ENCODE measurements around the gene PDE11A. TPM values are rescaled to one million over a fixed set of nuclear protein-coding genes. Genes with fewer than 3 reads are reported as not detected.

The PDE11A gene
- total RNA-seq, 2 experiments from 2014 or later, result not detected

- intact Hi-C loops (cut with DNase I, micrococcal nuclease), result no loop called here
- no peak for ATAC-seq (ENCODE audit: poor library complexity)
- H3K27ac Mint-ChIP-seq, result no peak overlapping the region
- no peaks in the 10 kb centered on the region for H3K4me1 Mint-ChIP-seq (ENCODE audit: low read depth)
- no peak overlapping the region for H3K27ac ChIP-seq (ENCODE audit: low read depth in 1 of 2, low read length in 2 of 2)
- POLR2A ChIA-PET, result no interaction called here
- H3K27me3 ChIP-seq (ENCODE audit: control insufficient read depth in 1 of 2, insufficient read depth in 2 of 2, low read length in 2 of 2), result peaks cover 0 to 7% of the 10 kb centered on the region in 2 experiments
- no peak for DNase-seq
- H3K36me3 ChIP-seq (ENCODE audit: insufficient read depth, low read length), result no peaks in the 10 kb centered on the region
- H3K4me3 ChIP-seq (ENCODE audit: low read length), result no peak overlapping the region
- no peak for TF ChIP-seq CTCF (IDR thresholded peaks at IDR 0.05)
- CTCF ChIA-PET, result no interaction called here
- H3K9me3 ChIP-seq (ENCODE audit: control insufficient read depth in 1 of 2, insufficient read depth in 1 of 2, low read length in 2 of 2), result no peaks in the 10 kb centered on the region
- no peaks in the 10 kb centered on the region for H3K4me1 ChIP-seq (ENCODE audit: insufficient read depth, low read length)
- no peak overlapping the region for H3K4me3 Mint-ChIP-seq
- H3K9me3 Mint-ChIP-seq, result no peaks in the 10 kb centered on the region
- H3K36me3 Mint-ChIP-seq (ENCODE audit: low read depth), result no peaks in the 10 kb centered on the region
- H3K27me3 Mint-ChIP-seq, result peaks cover 25% of the 10 kb centered on the region
Observed at GRCh38 chr2:177678939-177679338, 393.6 kb downstream of the PDE11A start.

GRCh38 chr2:177676636-177677035 lies 395.9 kb downstream of the PDE11A start:
- Mint-ChIP-seq H3K27me3 (peaks cover 25% of the 10 kb centered on the region), H3K36me3 (ENCODE audit: low read depth) (no peaks in the 10 kb centered on the region), H3K4me1 (ENCODE audit: low read depth) (no peaks in the 10 kb centered on the region), H3K27ac (no peak overlapping the region), H3K4me3 (no peak overlapping the region), H3K9me3 (no peaks in the 10 kb centered on the region)
- Histone ChIP-seq H3K36me3 (ENCODE audit: insufficient read depth, low read length) (no peaks in the 10 kb centered on the region), H3K27ac (ENCODE audit: low read depth in 1 of 2, low read length in 2 of 2) (no peak overlapping the region), H3K4me3 (ENCODE audit: low read length) (no peak overlapping the region), H3K4me1 (ENCODE audit: insufficient read depth, low read length) (no peaks in the 10 kb centered on the region), H3K27me3 (ENCODE audit: control insufficient read depth in 1 of 2, insufficient read depth in 2 of 2, low read length in 2 of 2) (peaks cover 0 to 7% of the 10 kb centered on the region in 2 experiments), H3K9me3 (ENCODE audit: control insufficient read depth in 1 of 2, insufficient read depth in 1 of 2, low read length in 2 of 2) (no peaks in the 10 kb centered on the region)
- CTCF ChIA-PET, result no interaction called here
- intact Hi-C loops (cut with DNase I, micrococcal nuclease), result no loop called here
- POLR2A ChIA-PET, result no interaction called here
- DNase-seq (no peak), ATAC-seq (ENCODE audit: poor library complexity) (no peak)
- no peak for TF ChIP-seq CTCF (IDR thresholded peaks at IDR 0.05)

- Mint-ChIP-seq H3K36me3 (ENCODE audit: low read depth) (no peaks in the 10 kb centered on the region), H3K27ac (no peak overlapping the region), H3K9me3 (no peaks in the 10 kb centered on the region), H3K4me1 (ENCODE audit: low read depth) (no peaks in the 10 kb centered on the region), H3K27me3 (peaks cover 25% of the 10 kb centered on the region), H3K4me3 (no peak overlapping the region)
- POLR2A ChIA-PET, result no interaction called here
- no peak for TF ChIP-seq CTCF (IDR thresholded peaks at IDR 0.05)
- CTCF ChIA-PET, result no interaction called here
- ATAC-seq (ENCODE audit: poor library complexity) (no peak), DNase-seq (no peak)
- peaks cover 0 to 7% of the 10 kb centered on the region in 2 experiments for H3K27me3 ChIP-seq (ENCODE audit: control insufficient read depth in 1 of 2, insufficient read depth in 2 of 2, low read length in 2 of 2)
- H3K36me3 ChIP-seq (ENCODE audit: insufficient read depth, low read length), result no peaks in the 10 kb centered on the region
- no peaks in the 10 kb centered on the region for H3K4me1 ChIP-seq (ENCODE audit: insufficient read depth, low read length)
- H3K4me3 ChIP-seq (ENCODE audit: low read length), result no peak overlapping the region
- no peak overlapping the region for H3K27ac ChIP-seq (ENCODE audit: low read depth in 1 of 2, low read length in 2 of 2)
- intact Hi-C loops (cut with DNase I, micrococcal nuclease), result no loop called here
- no peaks in the 10 kb centered on the region for H3K9me3 ChIP-seq (ENCODE audit: control insufficient read depth in 1 of 2, insufficient read depth in 1 of 2, low read length in 2 of 2)
Observed at GRCh38 chr2:177675825-177676224, 396.8 kb downstream of the PDE11A start.
